IMR-90 (cell line): ENCODE measurements around the gene MCF2L2. TPM values are rescaled to one million over a fixed set of nuclear protein-coding genes. Genes with fewer than 3 reads are reported as not detected.

Source experiments
- ATAC-seq: fragments of 200-7000 bp; cut with Tn5 transposase; 2 replicates; pipeline ENCODE4 v1.9.1; 2020; ENCODE audit warnings: low read depth, mild to moderate bottlenecking, moderate library complexity
- Bru-seq: library from RNA; stranded (reverse); fragments of 400-500 nt; gene quantifications from one replicate; lab custom pipeline; 2021; lab: Mats Ljungman, UMichigan
- BruChase-seq, 2 experiments: library from RNA; stranded (reverse); fragments of 400-500 nt; gene quantifications; one replicate each; lab custom pipeline; 2021; lab: Mats Ljungman, UMichigan
- BruUV-seq: library from RNA; stranded (reverse); fragments of 400-500 nt; replicated peaks from 2 replicates; lab custom pipeline; 2021; lab: Mats Ljungman, UMichigan
- CTCF ChIA-PET: fragments of 300-600 bp; formaldehyde crosslinking; extraction: SDS; loops from one replicate; lab custom pipeline; 2021; ENCODE audit warnings: antibody characterized with exemption; lab: Yijun Ruan, JAX
- POLR2A ChIA-PET: fragments of 300-600 bp; sonication (Branson Sonifier 250); formaldehyde crosslinking; loops from one replicate; lab custom pipeline; 2022; ENCODE audit warnings: antibody characterized with exemption; ENCODE audit not compliant: unreplicated experiment; lab: Charles Lee
- DNase-seq: peaks from one replicate; pipeline ENCODE4 v3.0.0; 2013
- H2AFZ ChIP-seq: replicated peaks from 2 replicates; pipeline ENCODE3; 2013; ENCODE audit warnings: low read length, mild to moderate bottlenecking; ENCODE audit not compliant: poor library complexity
- H2AK5ac ChIP-seq: 2 replicates; pipeline ENCODE4 v1.6.1; 2013; ENCODE audit warnings: low read depth, low read length, inconsistent platforms
- H2AK9ac ChIP-seq: replicated peaks from 2 replicates; pipeline ENCODE3; 2013; ENCODE audit warnings: mild to moderate bottlenecking, low read depth, low read length, moderate library complexity; ENCODE audit not compliant: poor library complexity
- H2BK120ac ChIP-seq: 2 replicates; pipeline ENCODE4 v1.6.1; 2013; ENCODE audit warnings: low read depth, low read length, inconsistent platforms
- H2BK15ac ChIP-seq: 3 replicates; pipeline ENCODE4 v1.6.1; 2013; ENCODE audit warnings: low read depth, low read length, inconsistent platforms
- H2BK20ac ChIP-seq: 2 replicates; pipeline ENCODE4 v1.6.1; 2013; ENCODE audit warnings: low read depth, mild to moderate bottlenecking, inconsistent platforms, low read length, moderate library complexity
- H2BK5ac ChIP-seq: 2 replicates; pipeline ENCODE4 v1.6.1; 2013; ENCODE audit warnings: mild to moderate bottlenecking, low read depth, low read length, inconsistent platforms; ENCODE audit not compliant: poor library complexity, severe bottlenecking
- H3K14ac ChIP-seq: replicated peaks from 2 replicates; pipeline ENCODE4 v1.6.1; 2013; ENCODE audit warnings: low read depth, low read length, inconsistent platforms
- H3K18ac ChIP-seq: 2 replicates; pipeline ENCODE4 v1.6.1; 2013; ENCODE audit warnings: low read depth, low read length, control low read depth
- H3K23ac ChIP-seq: 2 replicates; pipeline ENCODE4 v1.6.1; 2013; ENCODE audit warnings: low read depth, low read length, inconsistent platforms
- H3K27ac ChIP-seq: 2 replicates; pipeline ENCODE4 v1.5.1; 2013; ENCODE audit warnings: mild to moderate bottlenecking, control low read depth, low read length; ENCODE audit not compliant: insufficient read depth
- H3K27me3 ChIP-seq: 2 replicates; pipeline ENCODE4 v1.6.1; 2013; ENCODE audit warnings: low read length; ENCODE audit not compliant: control insufficient read depth, insufficient read depth
- H3K36me3 ChIP-seq: 2 replicates; pipeline ENCODE4 v1.6.1; 2013; ENCODE audit warnings: low read length, mixed read lengths; ENCODE audit not compliant: control insufficient read depth, insufficient read depth
- H3K4ac ChIP-seq: 2 replicates; pipeline ENCODE4 v1.6.1; 2013; ENCODE audit warnings: low read depth, low read length, inconsistent platforms
- H3K4me1 ChIP-seq: 2 replicates; pipeline ENCODE4 v1.6.1; 2013; ENCODE audit warnings: low read length, mixed read lengths; ENCODE audit not compliant: control insufficient read depth, insufficient read depth
- H3K4me2 ChIP-seq: 2 replicates; pipeline ENCODE4 v1.6.1; 2013; ENCODE audit warnings: low read depth, mild to moderate bottlenecking, control low read depth, low read length, moderate library complexity
- H3K4me3 ChIP-seq: 2 replicates; pipeline ENCODE4 v1.5.1; 2013; ENCODE audit warnings: low read depth, mild to moderate bottlenecking, control low read depth, low read length, moderate library complexity; ENCODE audit not compliant: insufficient read depth
- H3K56ac ChIP-seq: 2 replicates; pipeline ENCODE4 v1.6.1; 2013; ENCODE audit warnings: low read length, inconsistent platforms; ENCODE audit not compliant: insufficient read depth; ENCODE audit errors: extremely low read depth
- H3K79me1 ChIP-seq, 2 experiments: 2 replicates each; pipeline ENCODE4 v1.6.1; 2013; ENCODE audit warnings: low read length in 2 of 2, inconsistent platforms in 1 of 2, low read depth in 1 of 2
- H3K9ac ChIP-seq: 2 replicates; pipeline ENCODE4 v1.6.1; 2013; ENCODE audit warnings: low read depth, low read length, control low read depth
- H3K9me1 ChIP-seq: 2 replicates; pipeline ENCODE4 v1.6.1; 2013; ENCODE audit warnings: low read length, inconsistent platforms; ENCODE audit not compliant: insufficient read depth
- H3K9me3 ChIP-seq: 2 replicates; pipeline ENCODE4 v1.6.1; 2013; ENCODE audit warnings: low read length; ENCODE audit not compliant: control insufficient read depth, insufficient read depth
- H4K20me1 ChIP-seq: 2 replicates; pipeline ENCODE4 v1.6.1; 2013; ENCODE audit warnings: low read length, inconsistent platforms; ENCODE audit not compliant: insufficient read depth
- H4K5ac ChIP-seq: 2 replicates; pipeline ENCODE4 v1.6.1; 2013; ENCODE audit warnings: mild to moderate bottlenecking, low read depth, low read length, control low read depth
- H4K8ac ChIP-seq, 2 experiments: 2 replicates each; pipeline ENCODE4 v1.6.1; 2013; ENCODE audit warnings: low read depth in 2 of 2, low read length in 2 of 2, control low read depth in 1 of 2, inconsistent platforms in 1 of 2
- H4K91ac ChIP-seq: 2 replicates; pipeline ENCODE4 v1.6.1; 2013; ENCODE audit warnings: low read depth, low read length, inconsistent platforms; ENCODE audit not compliant: insufficient read depth
- BHLHE40 ChIP-seq: fragments of 150-350 bp; IDR thresholded peaks from 2 replicates; pipeline ENCODE4 v1.6.1; 2016; ENCODE audit warnings: mild to moderate bottlenecking, low read depth, low read length
- CHD1 ChIP-seq: IDR thresholded peaks from 2 replicates; pipeline ENCODE4 v1.6.1; 2012; ENCODE audit warnings: low read depth, low read length, improper control_type of control experiment
- MAFK ChIP-seq: IDR thresholded peaks from 2 replicates; pipeline ENCODE4 v1.6.1; 2012; ENCODE audit warnings: low read depth, low read length, improper control_type of control experiment
- MAZ ChIP-seq: IDR thresholded peaks from 2 replicates; pipeline ENCODE4 v1.6.1; 2012; ENCODE audit warnings: low read depth, mild to moderate bottlenecking, low read length, improper control_type of control experiment, moderate library complexity, borderline replicate concordance
- POLR2A ChIP-seq: IDR thresholded peaks from 2 replicates; pipeline ENCODE4 v1.6.1; 2012; ENCODE audit warnings: mild to moderate bottlenecking, low read depth, low read length
- RCOR1 ChIP-seq: IDR thresholded peaks from 2 replicates; pipeline ENCODE4 v1.6.1; 2012; ENCODE audit warnings: mild to moderate bottlenecking, low read length, improper control_type of control experiment; ENCODE audit not compliant: insufficient replicate concordance
- RFX5 ChIP-seq: IDR thresholded peaks from 2 replicates; pipeline ENCODE4 v1.8.0; 2012; ENCODE audit warnings: low read depth, mild to moderate bottlenecking, low read length, moderate library complexity
- SMC3 ChIP-seq: fragments of 150-350 bp; IDR thresholded peaks from 2 replicates; pipeline ENCODE4 v1.6.1; 2016; ENCODE audit warnings: low read depth, mild to moderate bottlenecking, antibody characterized with exemption, low read length, moderate library complexity
- WGBS, 2 experiments: methylation state at CpG; one replicate each; pipeline versions ENCODE4 v1.1.5 to v1.1.7; 2013; ENCODE audit warnings: missing lambda C conversion rate in 2 of 2; ENCODE audit not compliant: insufficient read length in 1 of 2; ENCODE audit errors: extremely low coverage in 2 of 2; 5-methylcytosine and 5-hydroxymethylcytosine counted together
- dilution Hi-C: fragments of 300-500 bp; cut with HindIII; formaldehyde crosslinking; loops from one replicate; pipeline ENCODE4 v1.14.3; 2018; ENCODE audit warnings: low sequenced_read_pairs; ENCODE audit not compliant: unreplicated experiment
- in situ Hi-C: fragments of 300-500 bp; cut with MboI; formaldehyde crosslinking; loops from 3 replicates; pipeline ENCODE4 v1.14.3; 2019; ENCODE audit warnings: low sequenced_read_pairs, inconsistent platforms, mixed read lengths
- intact Hi-C: fragments of 100-400 bp; cut with micrococcal nuclease; formaldehyde crosslinking; loops from 2 replicates; pipeline ENCODE4 v1.10.0; 2022
- long read RNA-seq: library from polyadenylated mRNA; unstranded; transcript quantifications from one replicate; pipeline ENCODE4 v2.0.0, GENCODE V29; 2021; ENCODE audit not compliant: unreplicated experiment
- polyA plus RNA-seq, 3 experiments: library from polyadenylated mRNA; depleted of rRNA; stranded (reverse); fragments of >200 nt; gene quantifications; 2 replicates each; pipeline ENCODE4 v1.2.3, GENCODE V29; 2012; ENCODE audit warnings: low replicate concordance in 1 of 3
- total RNA-seq: library from RNA; depleted of rRNA; stranded (reverse); fragments of >200 nt; gene quantifications from 2 replicates; pipeline ENCODE4 v1.2.3, GENCODE V29; 2012; rRNA removed
- TF ChIP-seq, protein P1 (sequence below): fragments of 150-350 bp; IDR thresholded peaks from 2 replicates; pipeline ENCODE4 v1.6.1; 2016; ENCODE audit warnings: low read depth, mild to moderate bottlenecking, low read length, moderate library complexity, borderline replicate concordance

The MCF2L2 gene, protein sequence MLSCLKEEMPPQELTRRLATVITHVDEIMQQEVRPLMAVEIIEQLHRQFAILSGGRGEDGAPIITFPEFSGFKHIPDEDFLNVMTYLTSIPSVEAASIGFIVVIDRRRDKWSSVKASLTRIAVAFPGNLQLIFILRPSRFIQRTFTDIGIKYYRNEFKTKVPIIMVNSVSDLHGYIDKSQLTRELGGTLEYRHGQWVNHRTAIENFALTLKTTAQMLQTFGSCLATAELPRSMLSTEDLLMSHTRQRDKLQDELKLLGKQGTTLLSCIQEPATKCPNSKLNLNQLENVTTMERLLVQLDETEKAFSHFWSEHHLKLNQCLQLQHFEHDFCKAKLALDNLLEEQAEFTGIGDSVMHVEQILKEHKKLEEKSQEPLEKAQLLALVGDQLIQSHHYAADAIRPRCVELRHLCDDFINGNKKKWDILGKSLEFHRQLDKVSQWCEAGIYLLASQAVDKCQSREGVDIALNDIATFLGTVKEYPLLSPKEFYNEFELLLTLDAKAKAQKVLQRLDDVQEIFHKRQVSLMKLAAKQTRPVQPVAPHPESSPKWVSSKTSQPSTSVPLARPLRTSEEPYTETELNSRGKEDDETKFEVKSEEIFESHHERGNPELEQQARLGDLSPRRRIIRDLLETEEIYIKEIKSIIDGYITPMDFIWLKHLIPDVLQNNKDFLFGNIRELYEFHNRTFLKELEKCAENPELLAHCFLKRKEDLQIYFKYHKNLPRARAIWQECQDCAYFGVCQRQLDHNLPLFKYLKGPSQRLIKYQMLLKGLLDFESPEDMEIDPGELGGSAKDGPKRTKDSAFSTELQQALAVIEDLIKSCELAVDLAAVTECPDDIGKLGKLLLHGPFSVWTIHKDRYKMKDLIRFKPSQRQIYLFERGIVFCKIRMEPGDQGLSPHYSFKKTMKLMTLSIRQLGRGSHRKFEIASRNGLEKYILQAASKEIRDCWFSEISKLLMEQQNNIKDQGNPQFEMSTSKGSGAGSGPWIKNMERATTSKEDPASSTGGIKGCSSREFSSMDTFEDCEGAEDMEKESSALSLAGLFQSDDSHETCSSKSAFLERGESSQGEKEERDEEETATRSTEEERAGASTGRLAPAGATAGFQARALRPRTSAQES
- total RNA-seq (under 0.01 TPM in 1 of 2 replicates, not detected in the other), polyA plus RNA-seq (2012; rRNA removed) (0.17 TPM in 1 of 2 replicates, not detected in the other), Bru-seq, nascent RNA (percentile 14 among the genes with signal in this experiment), BruChase-seq, experiment 1, labeled RNA remaining after a 6-hour chase (percentile 11 among the genes with signal in this experiment), BruChase-seq, experiment 2, labeled RNA remaining after a 2-hour chase (percentile 15 among the genes with signal in this experiment)
- polyA plus RNA-seq (2012; cell fraction: cytosol; rRNA removed) = not detected in 2 replicates
- polyA plus RNA-seq (2012; cell fraction: nucleus; rRNA removed; ENCODE audit: low replicate concordance) = 0.01 and 0.08 TPM in 2 replicates
- long read RNA-seq = 0 reads

DNA sequence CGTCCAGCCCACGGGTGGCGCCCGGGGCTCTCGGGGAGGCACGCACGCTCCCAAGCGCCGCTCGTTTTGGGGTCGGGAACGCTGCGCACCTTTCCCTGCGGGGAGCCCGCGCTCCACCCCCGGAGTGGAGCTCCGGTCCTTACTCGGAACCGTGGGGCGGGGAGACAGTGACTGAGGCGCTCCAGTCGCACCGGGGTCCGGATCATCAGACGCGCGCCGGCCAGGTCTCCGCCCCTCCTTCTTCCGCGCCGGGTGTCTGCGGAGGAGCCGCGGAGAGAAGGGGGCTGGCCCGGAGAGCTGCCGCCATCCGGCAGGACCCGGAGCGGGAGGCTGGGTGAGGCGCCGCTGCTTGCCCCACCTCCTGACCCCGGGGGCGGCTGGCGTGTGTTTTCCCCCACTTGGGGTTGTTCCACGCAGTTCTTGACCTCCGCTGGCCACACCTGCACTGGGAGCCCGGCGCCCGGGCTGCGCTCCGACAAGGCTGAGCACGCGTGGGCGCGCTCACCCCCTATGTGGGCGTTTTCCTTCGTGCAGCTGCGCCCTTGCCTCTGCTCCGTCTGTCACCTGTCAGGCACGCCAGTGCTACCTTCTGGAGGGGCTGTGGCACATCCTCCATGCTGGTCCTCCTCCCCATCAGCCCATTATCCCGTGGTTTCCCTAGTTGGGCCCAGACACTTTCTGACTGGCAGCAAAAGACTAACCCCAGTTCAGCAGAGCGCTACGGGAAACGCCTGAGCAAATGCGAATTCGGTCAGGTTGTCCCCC, at the start of gene MCF2L2:
MCF2L2 (minus strand) TSS at position 173 of the 765 bp plus-strand sequence. CDS start 642 bp downstream, outside the sequence.
- no peak for DNase-seq
- Histone ChIP-seq H3K4ac (no peak within 1 kb of the TSS), H2AK5ac (no peak within 1 kb of the TSS), H3K36me3 (no peaks in the 10 kb centered on the region), H3K9me1 (no peaks in the 10 kb centered on the region), H3K79me1 (no peaks in the 10 kb centered on the region), H4K5ac (no peak within 1 kb of the TSS), H2AFZ (peak within 1 kb of the TSS; percentile 86), H2BK120ac (no peak within 1 kb of the TSS), H3K9ac (no peak within 1 kb of the TSS), H2BK5ac (no peak within 1 kb of the TSS), H3K18ac (no peak within 1 kb of the TSS), H3K23ac (no peak within 1 kb of the TSS), H2AK9ac (peak within 1 kb of the TSS; percentile 88), H2BK20ac (no peak within 1 kb of the TSS), H4K20me1 (no peaks in the 10 kb centered on the region), H3K4me1 (no peaks in the 10 kb centered on the region), H3K4me2 (peak within 1 kb of the TSS; percentile 69), H3K9me3 (no peaks in the 10 kb centered on the region), H3K27ac (no peak within 1 kb of the TSS), H3K4me3 (peak within 1 kb of the TSS; percentile 54), H3K56ac (no peak within 1 kb of the TSS), H3K14ac (no peak within 1 kb of the TSS), H4K91ac (no peak within 1 kb of the TSS), H4K8ac (no peak within 1 kb of the TSS), H2BK15ac (no peak within 1 kb of the TSS), H3K27me3 (peaks cover 68% of the 10 kb centered on the region)
- peak; percentile 77 for ATAC-seq
- no TSS peak for BruUV-seq
- 1% methylated on average over 27 of the region's 68 CpGs; no CpG with 5 or more reads in 1 of the 2 experiments for WGBS, 2 experiments
- POLR2A ChIA-PET = no interaction called here
- dilution Hi-C loops = no loop called here
- CTCF ChIA-PET = no interaction called here
- in situ Hi-C loops = no loop called here
- intact Hi-C loops = no loop called here
- TF ChIP-seq POLR2A = no peak
- no peak for TF ChIP-seq MAFK
- TF ChIP-seq RCOR1 = no peak
- TF ChIP-seq, protein P1, sequence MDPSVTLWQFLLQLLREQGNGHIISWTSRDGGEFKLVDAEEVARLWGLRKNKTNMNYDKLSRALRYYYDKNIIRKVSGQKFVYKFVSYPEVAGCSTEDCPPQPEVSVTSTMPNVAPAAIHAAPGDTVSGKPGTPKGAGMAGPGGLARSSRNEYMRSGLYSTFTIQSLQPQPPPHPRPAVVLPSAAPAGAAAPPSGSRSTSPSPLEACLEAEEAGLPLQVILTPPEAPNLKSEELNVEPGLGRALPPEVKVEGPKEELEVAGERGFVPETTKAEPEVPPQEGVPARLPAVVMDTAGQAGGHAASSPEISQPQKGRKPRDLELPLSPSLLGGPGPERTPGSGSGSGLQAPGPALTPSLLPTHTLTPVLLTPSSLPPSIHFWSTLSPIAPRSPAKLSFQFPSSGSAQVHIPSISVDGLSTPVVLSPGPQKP = no peak
- no peak for TF ChIP-seq RFX5
- no peak for TF ChIP-seq MAZ
- no peak for TF ChIP-seq SMC3
- no peak for TF ChIP-seq CHD1
- no peak for TF ChIP-seq BHLHE40
